NCI-H1417 treated with DMSO at 0.1 percent for 48 hours (cell line): ENCODE measurements around the gene POLE2.
"Not testable (repeated sequence)": the region's sequence is repeated elsewhere in the genome, so short reads cannot be mapped to it uniquely, and the experiment has no call there.

Experiments used
- DNase-seq: peaks from one replicate; lab custom pipeline; 2025; lab: John Stamatoyannopoulos, UW

POLE2 gene

GRCh38 chr14:49619273-49619672 is 68.7 kb downstream of the POLE2 start:
- DNase-seq = not testable (repeated sequence)

GRCh38 chr14:49617852-49618519 is 70.0 kb downstream of the POLE2 start:
- DNase-seq = no peak

- DNase-seq = no peak
Measured at GRCh38 chr14:49615776-49616175, 72.2 kb downstream of the POLE2 start.

- no peak for DNase-seq
Measured at GRCh38 chr14:49614196-49614595, 73.8 kb downstream of the POLE2 start.

GRCh38 chr14:49612671-49613070 is 75.3 kb downstream of the POLE2 start:
- no peak for DNase-seq

GRCh38 chr14:49612251-49612650 is 75.8 kb downstream of the POLE2 start:
- no peak for DNase-seq

- DNase-seq = no peak
Measured at GRCh38 chr14:49607583-49607982, 80.4 kb downstream of the POLE2 start.

- DNase-seq = peak; percentile 73
Measured at GRCh38 chr14:49598485-49599300, 89.3 kb downstream of the POLE2 start, which contains the start of gene LRR1. Gene LRR1, plus strand, starts transcription at chr14:49598940. Its CDS starts 81 bp downstream, at chr14:49599021.

- peak; percentile 40 for DNase-seq
Measured at GRCh38 chr14:49598189-49598484, 89.9 kb downstream of the POLE2 start.

- DNase-seq = no peak
Measured at GRCh38 chr14:49594347-49595091, 93.5 kb downstream of the POLE2 start.
